ENCODE data around the gene RELT. TPM values are rescaled to one million over a fixed set of nuclear protein-coding genes. Genes with fewer than 3 reads are reported as not detected.
A peak's percentile ranks its signal among the peaks of the same experiment; 100 is the strongest.

Gene RELT
- total and polyA plus RNA-seq, 2 of the 13 experiments (the other 11 are each of a cell fraction or from before 2014, with no cell fraction given) = 2.5 to 4.7 TPM

GRCh38 chr11:73404048-73404447 is 27.8 kb downstream of the RELT start (continued):
- TF ChIP-seq GMEB2 (CRISPR knock-in tag; IDR thresholded peaks at IDR 0.05; ENCODE audit: low read depth) (no peak), POLR2A (IDR thresholded peaks at IDR 0.05; ENCODE audit: insufficient read depth in 1 of 2, low read depth in 2 of 2, low read length in 2 of 2) (no peak), TAF1 (CRISPR knock-in tag; IDR thresholded peaks at IDR 0.05) (no peak), E2F2 (CRISPR knock-in tag; IDR thresholded peaks at IDR 0.05; ENCODE audit: borderline replicate concordance) (no peak), ZMYM2 (CRISPR knock-in tag; IDR thresholded peaks at IDR 0.05) (no peak), ISX (CRISPR knock-in tag; conservative IDR thresholded peaks at IDR 0.05) (no peak), TSC22D2 (CRISPR knock-in tag; IDR thresholded peaks at IDR 0.05; ENCODE audit: borderline replicate concordance) (no peak), GLI4 (CRISPR knock-in tag; IDR thresholded peaks at IDR 0.05; ENCODE audit: borderline replicate concordance) (no peak), ZNF574 (CRISPR knock-in tag; IDR thresholded peaks at IDR 0.05) (peak; percentile 94), DZIP1 (CRISPR knock-in tag; IDR thresholded peaks at IDR 0.05) (no peak), PCBP2 (optimal IDR thresholded peaks at IDR 0.05; ENCODE audit: low read depth, low read length, poor library complexity, severe bottlenecking) (no peak), HBP1 (CRISPR knock-in tag; IDR thresholded peaks at IDR 0.05; ENCODE audit: low read depth) (no peak), STAT5B (CRISPR knock-in tag; IDR thresholded peaks at IDR 0.05) (no peak), SYNCRIP (IDR thresholded peaks at IDR 0.05; ENCODE audit: insufficient read depth, low read depth, low read length) (no peak), AKAP8 (CRISPR knock-in tag; IDR thresholded peaks at IDR 0.05) (no peak), TFDP2 (CRISPR knock-in tag; IDR thresholded peaks at IDR 0.05) (no peak), ZNF546 (CRISPR knock-in tag; conservative IDR thresholded peaks at IDR 0.05) (no peak), BHLHE40 (IDR thresholded peaks at IDR 0.05; ENCODE audit: low read length) (no peak), TBX2 (CRISPR knock-in tag; IDR thresholded peaks at IDR 0.05; ENCODE audit: borderline replicate concordance) (no peak)
